ENCODE results near the gene KRT15.

GRCh38 chr17:41556306-41556705 is 37.6 kb upstream of the KRT15 start:
- no peak for TF ChIP-seq POLR2A (IDR thresholded peaks at IDR 0.05; ENCODE audit: low read depth, low read length)
- no peak for TF ChIP-seq CTCF (conservative IDR thresholded peaks at IDR 0.05; ENCODE audit: low read depth, low read length)
- no peak for TF ChIP-seq RAD21 (IDR thresholded peaks at IDR 0.05; ENCODE audit: low read length)
- TF ChIP-seq MXI1 (IDR thresholded peaks at IDR 0.05; ENCODE audit: borderline replicate concordance, low read depth, low read length), result no peak
- TF ChIP-seq NFE2L2 (IDR thresholded peaks at IDR 0.05; ENCODE audit: low read depth, low read length), result no peak
- TF ChIP-seq MAFK (IDR thresholded peaks at IDR 0.05; ENCODE audit: low read depth, low read length), result no peak
- TF ChIP-seq BHLHE40 (IDR thresholded peaks at IDR 0.05; ENCODE audit: low read depth, low read length), result no peak
- no peak for TF ChIP-seq USF2 (IDR thresholded peaks at IDR 0.05; ENCODE audit: low read depth, low read length)
- no peak for TF ChIP-seq FOS (IDR thresholded peaks at IDR 0.05; ENCODE audit: low read depth, low read length)
- TF ChIP-seq RCOR1 (IDR thresholded peaks at IDR 0.05; ENCODE audit: insufficient replicate concordance, low read length), result no peak
